Activated CD8-positive, alpha-beta memory T cell treated with anti-CD3 and anti-CD28 coated beads for 1 hour (primary cell): Measurements from ENCODE around the gene ZC3H4.

Experiments
- DNase-seq, 2 donors: peaks; one replicate each; pipeline ENCODE4 v3.0.0-alpha.2; 2020; ENCODE audit warnings: low read depth in 1 of 2; ENCODE audit errors: extremely low read depth in 1 of 2

Gene ZC3H4

GRCh38 chr19:47134545-47134944, 21.0 kb upstream of the ZC3H4 start:
- no peak for DNase-seq

GRCh38 chr19:47133021-47133471, 19.5 kb upstream of the ZC3H4 start:
- DNase-seq, result no peak

- DNase-seq, result no peak
These were observed 18.7 kb upstream of the ZC3H4 start for GRCh38 chr19:47132194-47132852.

- DNase-seq, result peak in 1 of 2 donors; percentile 82
These were observed 17.1 kb upstream of the ZC3H4 start, which contains the start of gene SAE1 for GRCh38 chr19:47130589-47131227. SAE1 (plus strand) TSS chr19:47130835; CDS start chr19:47130931, 96 bp downstream.

GRCh38 chr19:47130120-47130588, 16.6 kb upstream of the ZC3H4 start:
- no peak for DNase-seq

- DNase-seq, result no peak
These were observed 16.0 kb upstream of the ZC3H4 start for GRCh38 chr19:47129579-47129978.

GRCh38 chr19:47125669-47125938, 12.0 kb upstream of the ZC3H4 start:
- DNase-seq, result no peak

GRCh38 chr19:47124937-47125668, 11.5 kb upstream of the ZC3H4 start:
- DNase-seq, result no peak

- no peak for DNase-seq
These were observed 9.8 kb upstream of the ZC3H4 start for GRCh38 chr19:47123406-47123805.

- no peak for DNase-seq
These were observed 9.1 kb upstream of the ZC3H4 start for GRCh38 chr19:47122359-47123335.

- DNase-seq, result no peak
These were observed 7.0 kb upstream of the ZC3H4 start for GRCh38 chr19:47120470-47121067.

- no peak for DNase-seq
These were observed 475 bp upstream of the ZC3H4 start for GRCh38 chr19:47113850-47114651.

- peak; percentile 80 to 84 for DNase-seq
These were observed 1.2 kb downstream of the ZC3H4 start for GRCh38 chr19:47112166-47112996.

- DNase-seq, result no peak
These were observed 1.9 kb downstream of the ZC3H4 start for GRCh38 chr19:47111682-47112165.

- peak in 1 of 2 donors; percentile 25 for DNase-seq
These were observed 2.5 kb downstream of the ZC3H4 start for GRCh38 chr19:47111006-47111621.

- DNase-seq, result peak in 1 of 2 donors; percentile 29
These were observed 3.0 kb downstream of the ZC3H4 start for GRCh38 chr19:47110521-47111005.

- no peak for DNase-seq
These were observed 3.8 kb downstream of the ZC3H4 start for GRCh38 chr19:47109541-47110375.
